NCI-H2196 treated with DMSO at 0.1 percent for 48 hours (cell line): ENCODE data around the gene KMT2B.
"Not testable (repeated sequence)": the region's sequence is repeated elsewhere in the genome, so short reads cannot be mapped to it uniquely, and the experiment has no call there.

Source experiments
- DNase-seq: peaks from one replicate; lab custom pipeline; 2025; ENCODE audit not compliant: unreplicated experiment; lab: John Stamatoyannopoulos, UW

The KMT2B gene

GRCh38 chr19:35717665-35718344, at the start of gene KMT2B:
Gene KMT2B, plus strand, starts transcription at chr19:35718003. Its CDS starts 16 bp downstream, at chr19:35718019.
- peak; percentile 91 for DNase-seq

- no peak for DNase-seq
These were observed 48.2 kb upstream of the KMT2B start for GRCh38 chr19:35669566-35669965.

- DNase-seq, result no peak
These were observed 47.8 kb upstream of the KMT2B start for GRCh38 chr19:35669974-35670373.

GRCh38 chr19:35670686-35671085, 47.1 kb upstream of the KMT2B start:
- no peak for DNase-seq

GRCh38 chr19:35671818-35672217, 46.0 kb upstream of the KMT2B start:
- no peak for DNase-seq

GRCh38 chr19:35673121-35673804, 44.5 kb upstream of the KMT2B start:
- DNase-seq, result peak; percentile 41

GRCh38 chr19:35675589-35676140, 42.1 kb upstream of the KMT2B start:
- DNase-seq, result no peak

GRCh38 chr19:35689836-35690235, 28.0 kb upstream of the KMT2B start:
- DNase-seq, result no peak

GRCh38 chr19:35691106-35691505, 26.7 kb upstream of the KMT2B start:
- DNase-seq, result not testable (repeated sequence)

- DNase-seq, result no peak
These were observed 25.8 kb upstream of the KMT2B start for GRCh38 chr19:35692010-35692409.

- no peak for DNase-seq
These were observed 24.4 kb upstream of the KMT2B start for GRCh38 chr19:35693422-35693821.

- peak; percentile 73 for DNase-seq
These were observed 23.8 kb upstream of the KMT2B start for GRCh38 chr19:35693835-35694599.

- DNase-seq, result no peak
These were observed 21.8 kb upstream of the KMT2B start for GRCh38 chr19:35695895-35696422.

GRCh38 chr19:35696835-35697234, 21.0 kb upstream of the KMT2B start:
- no peak for DNase-seq

- peak; percentile 97 for DNase-seq
These were observed 15.4 kb upstream of the KMT2B start for GRCh38 chr19:35702223-35703012.

GRCh38 chr19:35703343-35703742, 14.5 kb upstream of the KMT2B start:
- peak; percentile 28 for DNase-seq

GRCh38 chr19:35704218-35704617, 13.6 kb upstream of the KMT2B start, which contains the start of gene ZBTB32:
Gene ZBTB32, plus strand, starts transcription at chr19:35704558. Its CDS starts 10,069 bp downstream, at chr19:35714627.
- no peak for DNase-seq

GRCh38 chr19:35708391-35708790, 9.4 kb upstream of the KMT2B start:
- no peak for DNase-seq

GRCh38 chr19:35710784-35711723, 6.7 kb upstream of the KMT2B start:
- DNase-seq, result no peak
